Trophoblast cell (in vitro differentiated cells and primary cell): ENCODE results near the gene IFNL4.

Experiments
- DNase-seq, 2 donors: peaks; one replicate each; pipeline ENCODE4 v3.0.0-alpha.2; 2016
- H2AFZ ChIP-seq: 2 replicates; pipeline ENCODE4 v1.6.1; 2013; ENCODE audit warnings: low read length, moderate library complexity, mild to moderate bottlenecking; ENCODE audit not compliant: insufficient read depth, poor library complexity
- H2AK5ac ChIP-seq: 2 replicates; pipeline ENCODE4 v1.6.1; 2013; ENCODE audit warnings: mild to moderate bottlenecking, low read length
- H2BK120ac ChIP-seq: 2 replicates; pipeline ENCODE4 v1.6.1; 2013; ENCODE audit warnings: low read length, mild to moderate bottlenecking, moderate library complexity; ENCODE audit not compliant: insufficient read depth, poor library complexity
- H2BK12ac ChIP-seq: 2 replicates; pipeline ENCODE4 v1.6.1; 2013; ENCODE audit warnings: mild to moderate bottlenecking, low read length, moderate library complexity
- H2BK5ac ChIP-seq: 2 replicates; pipeline ENCODE4 v1.6.1; 2013; ENCODE audit warnings: low read length, low read depth, moderate library complexity, mild to moderate bottlenecking; ENCODE audit not compliant: poor library complexity
- H3K14ac ChIP-seq: 2 replicates; pipeline ENCODE4 v1.6.1; 2013; ENCODE audit warnings: mild to moderate bottlenecking, low read length
- H3K18ac ChIP-seq: 2 replicates; pipeline ENCODE4 v1.6.1; 2013; ENCODE audit warnings: mild to moderate bottlenecking, low read length
- H3K23ac ChIP-seq: 2 replicates; pipeline ENCODE4 v1.6.1; 2013; ENCODE audit warnings: low read length
- H3K27ac ChIP-seq: 2 replicates; pipeline ENCODE4 v1.5.1; 2013; ENCODE audit warnings: low read depth, mild to moderate bottlenecking, inconsistent platforms, low read length, moderate library complexity
- H3K27me3 ChIP-seq: 2 replicates; pipeline ENCODE4 v1.6.1; 2013; ENCODE audit warnings: inconsistent platforms, mild to moderate bottlenecking, low read length, moderate library complexity; ENCODE audit not compliant: insufficient read depth
- H3K36me3 ChIP-seq, 2 experiments: 1 replicate in 1 of 2; 2 replicates in 1 of 2; pipeline ENCODE4 v1.6.1; 2013; ENCODE audit warnings: low read length in 2 of 2, mild to moderate bottlenecking in 2 of 2, moderate library complexity in 1 of 2; ENCODE audit not compliant: insufficient read depth in 2 of 2, control insufficient read depth in 1 of 2
- H3K4ac ChIP-seq: 2 replicates; pipeline ENCODE4 v1.6.1; 2013; ENCODE audit warnings: low read depth, mild to moderate bottlenecking, low read length, moderate library complexity
- H3K4me1 ChIP-seq, 2 experiments: 1 replicate in 1 of 2; 2 replicates in 1 of 2; pipeline ENCODE4 v1.6.1; 2013; ENCODE audit warnings: low read length in 2 of 2, mild to moderate bottlenecking in 2 of 2, moderate library complexity in 1 of 2; ENCODE audit not compliant: insufficient read depth in 2 of 2, control insufficient read depth in 1 of 2
- H3K4me2 ChIP-seq: 2 replicates; pipeline ENCODE4 v1.6.1; 2013; ENCODE audit warnings: inconsistent platforms, mild to moderate bottlenecking, low read length, moderate library complexity
- H3K4me3 ChIP-seq: 2 replicates; pipeline ENCODE4 v1.5.1; 2013; ENCODE audit warnings: mild to moderate bottlenecking, low read depth, low read length, inconsistent platforms
- H3K79me1 ChIP-seq: one replicate; pipeline ENCODE4 v1.6.1; 2013; ENCODE audit warnings: low read length
- H3K79me2 ChIP-seq: 2 replicates; pipeline ENCODE4 v1.6.1; 2013; ENCODE audit warnings: low read length, mild to moderate bottlenecking; ENCODE audit not compliant: control insufficient read depth, insufficient read depth, poor library complexity
- H3K9ac ChIP-seq: 2 replicates; pipeline ENCODE4 v1.6.1; 2013; ENCODE audit warnings: mild to moderate bottlenecking, low read length
- H3K9me3 ChIP-seq: 2 replicates; pipeline ENCODE4 v1.6.1; 2013; ENCODE audit warnings: low read depth, mild to moderate bottlenecking, control low read depth, inconsistent platforms, low read length; ENCODE audit not compliant: insufficient read depth
- H4K12ac ChIP-seq: 2 replicates; pipeline ENCODE4 v1.6.1; 2013; ENCODE audit warnings: low read depth, mild to moderate bottlenecking, low read length, moderate library complexity
- H4K8ac ChIP-seq: 2 replicates; pipeline ENCODE4 v1.6.1; 2013; ENCODE audit warnings: low read depth, mild to moderate bottlenecking, low read length, moderate library complexity
- H4K91ac ChIP-seq: one replicate; pipeline ENCODE4 v1.6.1; 2013; ENCODE audit warnings: low read depth, mild to moderate bottlenecking, low read length, moderate library complexity
- WGBS: extraction: QIAGEN DNeasy Blood & Tissue Kit; methylation state at CpG from one replicate; pipeline ENCODE4 v1.1.7; 2013; ENCODE audit warnings: missing lambda C conversion rate; ENCODE audit not compliant: insufficient read length, insufficient coverage; ENCODE audit errors: extremely low coverage; 5-methylcytosine and 5-hydroxymethylcytosine counted together

Gene IFNL4

DNA sequence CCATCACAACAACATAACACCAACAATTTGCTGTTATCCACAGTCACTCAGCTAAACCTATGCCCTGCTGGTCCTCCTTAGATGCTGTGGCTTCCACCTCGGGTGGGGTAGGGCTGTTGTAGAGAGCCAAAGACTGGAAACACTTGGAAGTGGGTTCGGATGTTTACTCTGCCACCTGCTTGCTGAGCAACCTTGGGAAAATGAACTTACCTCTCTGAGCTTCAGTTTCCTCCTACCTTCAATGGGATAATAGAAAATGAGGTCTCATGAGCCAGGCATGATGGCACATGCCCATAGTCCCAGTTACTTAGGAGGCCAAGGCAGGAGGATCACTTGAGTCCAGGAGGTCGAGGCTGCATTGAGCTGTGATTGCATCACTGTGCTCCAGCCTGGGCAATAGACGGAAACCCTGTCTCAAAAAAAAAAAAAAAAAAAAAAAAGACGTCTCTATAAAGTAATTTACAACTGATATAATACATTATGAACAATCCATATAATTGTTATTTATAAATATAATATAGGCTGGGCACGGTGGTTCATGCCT lies 41.3 kb downstream of the IFNL4 start:
- no peak overlapping the region for H3K4me3 ChIP-seq
- H2BK12ac ChIP-seq, result no peak overlapping the region
- no peak overlapping the region for H3K9ac ChIP-seq
- no peak overlapping the region for H4K91ac ChIP-seq
- H3K4me2 ChIP-seq, result no peak overlapping the region
- no peak overlapping the region for H3K23ac ChIP-seq
- H3K14ac ChIP-seq, result no peak overlapping the region
- H3K4me1 ChIP-seq, result no peaks in the 10 kb centered on the region
- H3K27ac ChIP-seq, result no peak overlapping the region
- H3K79me1 ChIP-seq, result no peaks in the 10 kb centered on the region
- H3K4ac ChIP-seq, result no peak overlapping the region
- DNase-seq, result no peak
- no peaks in the 10 kb centered on the region for H3K79me2 ChIP-seq
- WGBS, result no CpG with 5 or more reads among the region's 6 CpGs
- no peak overlapping the region for H2AFZ ChIP-seq
- H3K9me3 ChIP-seq, result peaks cover 6% of the 10 kb centered on the region
- H3K36me3 ChIP-seq, result no peaks in the 10 kb centered on the region
- H3K27me3 ChIP-seq, result no peaks in the 10 kb centered on the region
- H2BK120ac ChIP-seq, result no peak overlapping the region
- H3K18ac ChIP-seq, result no peak overlapping the region
- H2AK5ac ChIP-seq, result no peak overlapping the region
- H4K8ac ChIP-seq, result no peak overlapping the region
- no peak overlapping the region for H2BK5ac ChIP-seq
- H4K12ac ChIP-seq, result no peak overlapping the region

GRCh38 chr19:39206122-39206521 lies 42.5 kb downstream of the IFNL4 start:
- H2AFZ ChIP-seq, result no peak overlapping the region
- no peak overlapping the region for H3K9ac ChIP-seq
- no peak overlapping the region for H3K4ac ChIP-seq
- H4K12ac ChIP-seq, result no peak overlapping the region
- DNase-seq, result no peak
- no peak overlapping the region for H2BK120ac ChIP-seq
- no peak overlapping the region for H4K8ac ChIP-seq
- no CpG with 5 or more reads among the region's 6 CpGs for whole genome bisulfite sequencing
- H2BK12ac ChIP-seq, result no peak overlapping the region
- H3K4me3 ChIP-seq, result no peak overlapping the region
- no peak overlapping the region for H2AK5ac ChIP-seq
- H3K23ac ChIP-seq, result no peak overlapping the region
- peaks cover 6% of the 10 kb centered on the region for H3K9me3 ChIP-seq
- no peaks in the 10 kb centered on the region for H3K36me3 ChIP-seq
- H3K14ac ChIP-seq, result no peak overlapping the region
- no peaks in the 10 kb centered on the region for H3K27me3 ChIP-seq
- no peak overlapping the region for H3K4me2 ChIP-seq
- no peak overlapping the region for H3K27ac ChIP-seq
- H3K79me1 ChIP-seq, result no peaks in the 10 kb centered on the region
- H4K91ac ChIP-seq, result no peak overlapping the region
- no peaks in the 10 kb centered on the region for H3K79me2 ChIP-seq
- no peaks in the 10 kb centered on the region for H3K4me1 ChIP-seq
- H3K18ac ChIP-seq, result no peak overlapping the region
- H2BK5ac ChIP-seq, result no peak overlapping the region

- no peak overlapping the region for H2BK12ac ChIP-seq
- no peak for DNase-seq
- no peak overlapping the region for H3K4me2 ChIP-seq
- no peak overlapping the region for H2BK120ac ChIP-seq
- no peaks in the 10 kb centered on the region for H3K36me3 ChIP-seq
- no peak overlapping the region for H3K27ac ChIP-seq
- no CpG with 5 or more reads among the region's 3 CpGs for WGBS
- H2AFZ ChIP-seq, result no peak overlapping the region
- H3K9ac ChIP-seq, result no peak overlapping the region
- no peaks in the 10 kb centered on the region for H3K27me3 ChIP-seq
- H3K4ac ChIP-seq, result no peak overlapping the region
- no peak overlapping the region for H4K12ac ChIP-seq
- no peaks in the 10 kb centered on the region for H3K79me2 ChIP-seq
- H2BK5ac ChIP-seq, result no peak overlapping the region
- no peak overlapping the region for H2AK5ac ChIP-seq
- H3K4me1 ChIP-seq, result no peaks in the 10 kb centered on the region
- H3K14ac ChIP-seq, result no peak overlapping the region
- no peak overlapping the region for H4K91ac ChIP-seq
- no peak overlapping the region for H3K23ac ChIP-seq
- H3K4me3 ChIP-seq, result no peak overlapping the region
- H3K18ac ChIP-seq, result no peak overlapping the region
- no peaks in the 10 kb centered on the region for H3K79me1 ChIP-seq
- peaks cover 6% of the 10 kb centered on the region for H3K9me3 ChIP-seq
- no peak overlapping the region for H4K8ac ChIP-seq
Measured at GRCh38 chr19:39205449-39205764, 43.2 kb downstream of the IFNL4 start.

GRCh38 chr19:39203372-39204341 lies 45.0 kb downstream of the IFNL4 start, which contains the start of gene SYCN:
Gene SYCN (minus strand): TSS chr19:39204263. CDS start chr19:39204254, 9 bp downstream.
- no peaks in the 10 kb centered on the region for H3K36me3 ChIP-seq
- H2AK5ac ChIP-seq, result no peak within 1 kb of the TSS
- no CpG with 5 or more reads among the region's 57 CpGs for WGBS
- H3K14ac ChIP-seq, result no peak within 1 kb of the TSS
- peaks cover 5% of the 10 kb centered on the region for H3K9me3 ChIP-seq
- H2BK120ac ChIP-seq, result no peak within 1 kb of the TSS
- H2BK12ac ChIP-seq, result no peak within 1 kb of the TSS
- H3K4me1 ChIP-seq, result no peaks in the 10 kb centered on the region
- no peak within 1 kb of the TSS for H4K91ac ChIP-seq
- no peak within 1 kb of the TSS for H3K4me3 ChIP-seq
- no peak within 1 kb of the TSS for H3K4ac ChIP-seq
- no peak within 1 kb of the TSS for H4K8ac ChIP-seq
- H3K18ac ChIP-seq, result no peak within 1 kb of the TSS
- no peak within 1 kb of the TSS for H4K12ac ChIP-seq
- no peaks in the 10 kb centered on the region for H3K79me1 ChIP-seq
- no peak within 1 kb of the TSS for H3K4me2 ChIP-seq
- H3K23ac ChIP-seq, result no peak within 1 kb of the TSS
- H3K9ac ChIP-seq, result no peak within 1 kb of the TSS
- no peak within 1 kb of the TSS for H2BK5ac ChIP-seq
- H2AFZ ChIP-seq, result no peak within 1 kb of the TSS
- DNase-seq, result no peak
- no peaks in the 10 kb centered on the region for H3K79me2 ChIP-seq
- no peaks in the 10 kb centered on the region for H3K27me3 ChIP-seq
- no peak within 1 kb of the TSS for H3K27ac ChIP-seq
